ENCODE measurements around the gene POLR2C. TPM values are rescaled to one million over a fixed set of nuclear protein-coding genes. Genes with fewer than 3 reads are reported as not detected.

Gene POLR2C
- total and polyA plus RNA-seq, 2 of the 13 experiments (the other 11 are each of a cell fraction or from before 2014, with no cell fraction given), result 104 to 216 TPM

DNA sequence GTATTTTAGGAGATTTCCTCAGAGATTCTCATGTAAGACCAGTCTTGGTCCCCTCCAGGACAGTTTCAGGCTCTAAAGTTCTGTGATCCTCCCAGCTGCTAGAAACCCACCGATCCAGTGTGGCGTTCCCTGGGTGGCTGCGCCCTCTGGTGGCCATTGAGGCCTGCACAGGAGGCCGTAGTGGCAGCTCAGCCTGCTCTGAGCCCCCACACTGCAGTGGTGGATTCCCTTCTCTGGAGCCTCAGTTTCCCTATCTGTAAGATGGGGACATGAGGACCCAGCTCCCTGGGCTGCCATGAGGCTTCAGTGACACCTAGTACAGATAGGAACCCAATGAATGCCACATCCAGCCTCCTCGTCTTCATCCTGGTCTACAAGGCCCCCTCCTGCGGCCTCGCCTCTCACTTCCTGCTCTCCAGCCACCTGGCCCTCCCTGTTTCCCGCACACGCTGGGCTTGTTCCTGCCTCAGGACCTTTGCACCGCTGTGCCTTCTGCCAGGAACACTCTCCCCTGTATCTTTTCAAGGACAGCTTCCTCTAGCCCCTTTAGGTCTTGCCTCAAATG lies 57.4 kb downstream of the POLR2C start (continued):
- TF ChIP-seq HMGA1 (CRISPR knock-in tag; conservative IDR thresholded peaks at IDR 0.05) (no peak), TCF12 (IDR thresholded peaks at IDR 0.05) (no peak), TCF12 (CRISPR knock-in tag; IDR thresholded peaks at IDR 0.05) (no peak), PHF21A (CRISPR knock-in tag; IDR thresholded peaks at IDR 0.05) (no peak), ZNF615 (CRISPR knock-in tag; IDR thresholded peaks at IDR 0.05; ENCODE audit: borderline replicate concordance) (no peak), ZNF20 (CRISPR knock-in tag; IDR thresholded peaks at IDR 0.05) (no peak), HMG20B (CRISPR knock-in tag; conservative IDR thresholded peaks at IDR 0.05) (no peak), ZBTB38 (CRISPR knock-in tag; IDR thresholded peaks at IDR 0.05) (no peak; the same call in 1 of the 2 replicates), SATB2 (CRISPR knock-in tag; IDR thresholded peaks at IDR 0.05) (no peak), EED (CRISPR knock-in tag; IDR thresholded peaks at IDR 0.05) (no peak), ZNF441 (CRISPR knock-in tag; IDR thresholded peaks at IDR 0.05; ENCODE audit: borderline replicate concordance) (no peak), RBM39 (IDR thresholded peaks at IDR 0.05; ENCODE audit: low read depth, low read length, poor library complexity, severe bottlenecking) (no peak), RXRA (CRISPR knock-in tag; IDR thresholded peaks at IDR 0.05) (no peak; the same call in 1 of the 2 replicates), MAF1 (CRISPR knock-in tag; IDR thresholded peaks at IDR 0.05; ENCODE audit: borderline replicate concordance) (no peak), KLF15 (CRISPR knock-in tag; IDR thresholded peaks at IDR 0.05; ENCODE audit: borderline replicate concordance) (no peak; the same call in 1 of the 2 replicates), FOXM1 (CRISPR knock-in tag; IDR thresholded peaks at IDR 0.05) (no peak), CCAR2 (optimal IDR thresholded peaks at IDR 0.05; ENCODE audit: low read depth, low read length) (no peak), ZFP36 (IDR thresholded peaks at IDR 0.05; ENCODE audit: borderline replicate concordance, low read depth, low read length, partially characterized antibody) (no peak)
- TF ChIP-seq, protein P1, sequence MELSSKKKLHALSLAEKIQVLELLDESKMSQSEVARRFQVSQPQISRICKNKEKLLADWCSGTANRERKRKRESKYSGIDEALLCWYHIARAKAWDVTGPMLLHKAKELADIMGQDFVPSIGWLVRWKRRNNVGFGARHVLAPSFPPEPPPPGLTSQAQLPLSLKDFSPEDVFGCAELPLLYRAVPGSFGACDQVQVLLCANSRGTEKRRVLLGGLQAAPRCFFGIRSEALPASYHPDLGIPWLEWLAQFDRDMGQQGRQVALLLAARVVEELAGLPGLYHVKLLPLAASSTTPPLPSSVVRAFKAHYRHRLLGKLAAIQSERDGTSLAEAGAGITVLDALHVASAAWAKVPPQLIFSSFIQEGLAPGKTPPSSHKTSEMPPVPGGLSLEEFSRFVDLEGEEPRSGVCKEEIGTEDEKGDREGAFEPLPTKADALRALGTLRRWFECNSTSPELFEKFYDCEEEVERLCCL (CRISPR knock-in tag; IDR thresholded peaks at IDR 0.05; ENCODE audit: borderline replicate concordance), result no peak
- TF ChIP-seq, protein P2, sequence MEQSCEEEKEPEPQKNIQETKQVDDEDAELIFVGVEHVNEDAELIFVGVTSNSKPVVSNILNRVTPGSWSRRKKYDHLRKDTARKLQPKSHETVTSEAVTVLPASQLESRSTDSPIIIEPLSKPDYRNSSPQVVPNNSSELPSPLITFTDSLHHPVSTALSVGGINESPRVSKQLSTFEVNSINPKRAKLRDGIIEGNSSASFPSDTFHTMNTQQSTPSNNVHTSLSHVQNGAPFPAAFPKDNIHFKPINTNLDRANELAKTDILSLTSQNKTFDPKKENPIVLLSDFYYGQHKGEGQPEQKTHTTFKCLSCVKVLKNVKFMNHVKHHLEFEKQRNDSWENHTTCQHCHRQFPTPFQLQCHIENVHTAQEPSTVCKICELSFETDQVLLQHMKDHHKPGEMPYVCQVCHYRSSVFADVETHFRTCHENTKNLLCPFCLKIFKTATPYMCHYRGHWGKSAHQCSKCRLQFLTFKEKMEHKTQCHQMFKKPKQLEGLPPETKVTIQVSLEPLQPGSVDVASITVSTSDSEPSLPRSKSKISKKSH (CRISPR knock-in tag; IDR thresholded peaks at IDR 0.05; ENCODE audit: borderline replicate concordance), result peak; percentile 55; the same call in 1 of the 2 replicates
- TF ChIP-seq, protein P3, sequence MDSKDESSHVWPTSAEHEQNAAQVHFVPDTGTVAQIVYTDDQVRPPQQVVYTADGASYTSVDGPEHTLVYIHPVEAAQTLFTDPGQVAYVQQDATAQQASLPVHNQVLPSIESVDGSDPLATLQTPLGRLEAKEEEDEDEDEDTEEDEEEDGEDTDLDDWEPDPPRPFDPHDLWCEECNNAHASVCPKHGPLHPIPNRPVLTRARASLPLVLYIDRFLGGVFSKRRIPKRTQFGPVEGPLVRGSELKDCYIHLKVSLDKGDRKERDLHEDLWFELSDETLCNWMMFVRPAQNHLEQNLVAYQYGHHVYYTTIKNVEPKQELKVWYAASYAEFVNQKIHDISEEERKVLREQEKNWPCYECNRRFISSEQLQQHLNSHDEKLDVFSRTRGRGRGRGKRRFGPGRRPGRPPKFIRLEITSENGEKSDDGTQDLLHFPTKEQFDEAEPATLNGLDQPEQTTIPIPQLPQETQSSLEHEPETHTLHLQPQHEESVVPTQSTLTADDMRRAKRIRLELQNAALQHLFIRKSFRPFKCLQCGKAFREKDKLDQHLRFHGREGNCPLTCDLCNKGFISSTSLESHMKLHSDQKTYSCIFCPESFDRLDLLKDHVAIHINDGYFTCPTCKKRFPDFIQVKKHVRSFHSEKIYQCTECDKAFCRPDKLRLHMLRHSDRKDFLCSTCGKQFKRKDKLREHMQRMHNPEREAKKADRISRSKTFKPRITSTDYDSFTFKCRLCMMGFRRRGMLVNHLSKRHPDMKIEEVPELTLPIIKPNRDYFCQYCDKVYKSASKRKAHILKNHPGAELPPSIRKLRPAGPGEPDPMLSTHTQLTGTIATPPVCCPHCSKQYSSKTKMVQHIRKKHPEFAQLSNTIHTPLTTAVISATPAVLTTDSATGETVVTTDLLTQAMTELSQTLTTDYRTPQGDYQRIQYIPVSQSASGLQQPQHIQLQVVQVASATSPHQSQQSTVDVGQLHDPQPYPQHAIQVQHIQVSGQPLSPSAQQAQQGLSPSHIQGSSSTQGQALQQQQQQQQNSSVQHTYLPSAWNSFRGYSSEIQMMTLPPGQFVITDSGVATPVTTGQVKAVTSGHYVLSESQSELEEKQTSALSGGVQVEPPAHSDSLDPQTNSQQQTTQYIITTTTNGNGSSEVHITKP (CRISPR knock-in tag; IDR thresholded peaks at IDR 0.05; ENCODE audit: low read depth), result no peak
- TF ChIP-seq, protein P4, sequence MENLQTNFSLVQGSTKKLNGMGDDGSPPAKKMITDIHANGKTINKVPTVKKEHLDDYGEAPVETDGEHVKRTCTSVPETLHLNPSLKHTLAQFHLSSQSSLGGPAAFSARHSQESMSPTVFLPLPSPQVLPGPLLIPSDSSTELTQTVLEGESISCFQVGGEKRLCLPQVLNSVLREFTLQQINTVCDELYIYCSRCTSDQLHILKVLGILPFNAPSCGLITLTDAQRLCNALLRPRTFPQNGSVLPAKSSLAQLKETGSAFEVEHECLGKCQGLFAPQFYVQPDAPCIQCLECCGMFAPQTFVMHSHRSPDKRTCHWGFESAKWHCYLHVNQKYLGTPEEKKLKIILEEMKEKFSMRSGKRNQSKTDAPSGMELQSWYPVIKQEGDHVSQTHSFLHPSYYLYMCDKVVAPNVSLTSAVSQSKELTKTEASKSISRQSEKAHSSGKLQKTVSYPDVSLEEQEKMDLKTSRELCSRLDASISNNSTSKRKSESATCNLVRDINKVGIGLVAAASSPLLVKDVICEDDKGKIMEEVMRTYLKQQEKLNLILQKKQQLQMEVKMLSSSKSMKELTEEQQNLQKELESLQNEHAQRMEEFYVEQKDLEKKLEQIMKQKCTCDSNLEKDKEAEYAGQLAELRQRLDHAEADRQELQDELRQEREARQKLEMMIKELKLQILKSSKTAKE (CRISPR knock-in tag; IDR thresholded peaks at IDR 0.05; ENCODE audit: borderline replicate concordance), result no peak
